Hepatocyte (in vitro differentiated cells): ENCODE results near the gene CPSF3. TPM values are rescaled to one million over a fixed set of nuclear protein-coding genes. Genes with fewer than 3 reads are reported as not detected.

ENCODE experiments used
- DNase-seq: peaks from one replicate; pipeline ENCODE4 v3.0.0-alpha.2; 2016; ENCODE audit warnings: low spot score
- H2AFZ ChIP-seq: fragments of 200-600 bp; sonication (generic); 2 replicates; pipeline ENCODE4 v1.6.0; 2016; ENCODE audit warnings: antibody characterized with exemption, mild to moderate bottlenecking
- H3K27ac ChIP-seq: fragments of 200-600 bp; sonication (generic); 2 replicates; pipeline ENCODE4 v1.5.1; 2016; ENCODE audit warnings: mild to moderate bottlenecking
- H3K27me3 ChIP-seq: fragments of 200-600 bp; sonication (generic); 2 replicates; pipeline ENCODE4 v1.6.1; 2016
- H3K36me3 ChIP-seq: fragments of 200-600 bp; sonication (generic); replicated peaks from 2 replicates; pipeline ENCODE4 v1.5.1; 2016; ENCODE audit warnings: low read depth; ENCODE audit not compliant: insufficient read depth
- H3K4me1 ChIP-seq: fragments of 200-600 bp; sonication (generic); 2 replicates; pipeline ENCODE4 v1.5.1; 2016; ENCODE audit warnings: mild to moderate bottlenecking, moderate library complexity; ENCODE audit not compliant: insufficient read depth
- H3K4me2 ChIP-seq: fragments of 200-600 bp; sonication (generic); 2 replicates; pipeline ENCODE4 v1.6.0; 2016
- H3K4me3 ChIP-seq: fragments of 200-600 bp; sonication (generic); 2 replicates; pipeline ENCODE4 v1.5.1; 2016; ENCODE audit warnings: mild to moderate bottlenecking
- H3K79me2 ChIP-seq: fragments of 200-600 bp; sonication (generic); 2 replicates; pipeline ENCODE4 v1.6.0; 2017; ENCODE audit warnings: mild to moderate bottlenecking
- H3K9me2 ChIP-seq: fragments of 200-600 bp; sonication (generic); replicated peaks from 2 replicates; pipeline ENCODE4 v1.6.0; 2017; ENCODE audit warnings: mild to moderate bottlenecking; ENCODE audit not compliant: insufficient read depth
- H3K9me3 ChIP-seq: fragments of 200-600 bp; sonication (generic); 2 replicates; pipeline ENCODE4 v1.5.1; 2016; ENCODE audit warnings: low read depth, mild to moderate bottlenecking
- H4K20me1 ChIP-seq: fragments of 200-600 bp; sonication (generic); 2 replicates; pipeline ENCODE4 v1.6.0; 2016; ENCODE audit warnings: mild to moderate bottlenecking; ENCODE audit not compliant: insufficient read depth, poor library complexity, severe bottlenecking
- EZH2 ChIP-seq: fragments of 200-600 bp; sonication (generic); IDR thresholded peaks from 2 replicates; pipeline ENCODE4 v1.6.1; 2016; ENCODE audit warnings: antibody characterized with exemption, mild to moderate bottlenecking, borderline replicate concordance
- EZH2phosphoT487 ChIP-seq: fragments of 200-600 bp; sonication (generic); IDR thresholded peaks from one replicate; pipeline ENCODE4 v1.6.1; 2018; ENCODE audit warnings: antibody characterized with exemption, mild to moderate bottlenecking, low read depth, moderate library complexity; ENCODE audit not compliant: unreplicated experiment, severe bottlenecking
- WGBS: methylation state at CpG from one replicate; pipeline ENCODE4 v1.1.6; 2016; ENCODE audit warnings: low lambda C conversion rate; ENCODE audit errors: missing lambda C conversion rate; 5-methylcytosine and 5-hydroxymethylcytosine counted together
- polyA plus RNA-seq: library from polyadenylated mRNA; unstranded; fragments of >200 nt; fragmentation: Nextera tagmentation; extraction: Ambion mirVana; gene quantifications from 2 replicates; pipeline ENCODE4 v1.2.1, GENCODE V29; 2016
- total RNA-seq: library from RNA; depleted of rRNA; stranded (reverse); fragments of >200 nt; gene quantifications from 2 replicates; pipeline ENCODE4 v1.2.3, GENCODE V29; 2014
- TF ChIP-seq, protein P1 (sequence below): fragments of 200-600 bp; sonication (generic); IDR thresholded peaks from 2 replicates; pipeline ENCODE4 v1.5.1; 2016; ENCODE audit warnings: antibody characterized with exemption, mild to moderate bottlenecking; ENCODE audit not compliant: poor library complexity

CPSF3 gene
- total and polyA plus RNA-seq, 2 experiments from 2014 or later = 23.9 to 38.7 TPM

DNA sequence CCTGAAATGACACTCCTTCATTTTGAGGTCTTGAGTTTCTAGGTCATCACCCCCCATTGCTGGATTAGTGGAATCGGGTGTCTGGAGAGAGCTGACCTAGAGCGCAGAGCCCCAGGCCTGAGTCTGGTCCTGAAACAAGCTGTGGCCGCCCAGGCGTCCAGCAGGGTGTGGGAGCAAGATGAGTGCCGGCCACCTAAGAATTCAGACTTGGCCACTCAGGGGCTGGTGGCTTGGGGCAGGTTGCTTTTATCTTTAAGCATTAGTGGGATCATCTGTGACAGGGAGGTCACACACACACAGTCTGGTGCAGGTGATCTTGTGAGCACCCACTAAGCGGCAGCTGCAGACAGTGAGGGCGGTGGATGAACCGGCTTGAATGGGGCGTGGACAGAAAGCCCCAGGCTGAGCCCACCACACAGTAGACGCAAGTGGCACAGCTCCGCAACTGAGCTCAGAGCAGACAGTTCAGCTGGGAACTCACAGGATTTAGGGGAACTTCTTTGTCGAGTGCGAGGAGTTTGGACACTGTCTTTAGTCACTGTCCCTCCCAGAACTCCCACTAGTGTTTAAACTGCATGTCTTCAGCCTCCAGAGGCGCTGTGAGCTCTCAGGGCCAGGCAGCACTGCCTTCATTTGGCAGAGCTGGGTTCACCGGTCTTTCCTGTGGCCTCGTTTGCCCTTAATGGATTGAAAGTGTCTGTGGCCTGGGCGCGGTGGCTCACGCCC is 21.6 kb upstream of the CPSF3 start:
- no peaks in the 10 kb centered on the region for H3K27me3 ChIP-seq
- H3K27ac ChIP-seq = no peak overlapping the region
- H3K4me3 ChIP-seq = no peak overlapping the region
- H3K79me2 ChIP-seq = no peaks in the 10 kb centered on the region
- WGBS = 95% methylated on average over 18 of the region's 19 CpGs
- H2AFZ ChIP-seq = no peak overlapping the region
- H3K9me3 ChIP-seq = no peaks in the 10 kb centered on the region
- no peak for DNase-seq
- no peaks in the 10 kb centered on the region for H3K9me2 ChIP-seq
- no peaks in the 10 kb centered on the region for H3K36me3 ChIP-seq
- H3K4me2 ChIP-seq = no peak overlapping the region
- H4K20me1 ChIP-seq = no peaks in the 10 kb centered on the region
- H3K4me1 ChIP-seq = no peaks in the 10 kb centered on the region
- no peak for TF ChIP-seq EZH2phosphoT487
- TF ChIP-seq, protein P1, sequence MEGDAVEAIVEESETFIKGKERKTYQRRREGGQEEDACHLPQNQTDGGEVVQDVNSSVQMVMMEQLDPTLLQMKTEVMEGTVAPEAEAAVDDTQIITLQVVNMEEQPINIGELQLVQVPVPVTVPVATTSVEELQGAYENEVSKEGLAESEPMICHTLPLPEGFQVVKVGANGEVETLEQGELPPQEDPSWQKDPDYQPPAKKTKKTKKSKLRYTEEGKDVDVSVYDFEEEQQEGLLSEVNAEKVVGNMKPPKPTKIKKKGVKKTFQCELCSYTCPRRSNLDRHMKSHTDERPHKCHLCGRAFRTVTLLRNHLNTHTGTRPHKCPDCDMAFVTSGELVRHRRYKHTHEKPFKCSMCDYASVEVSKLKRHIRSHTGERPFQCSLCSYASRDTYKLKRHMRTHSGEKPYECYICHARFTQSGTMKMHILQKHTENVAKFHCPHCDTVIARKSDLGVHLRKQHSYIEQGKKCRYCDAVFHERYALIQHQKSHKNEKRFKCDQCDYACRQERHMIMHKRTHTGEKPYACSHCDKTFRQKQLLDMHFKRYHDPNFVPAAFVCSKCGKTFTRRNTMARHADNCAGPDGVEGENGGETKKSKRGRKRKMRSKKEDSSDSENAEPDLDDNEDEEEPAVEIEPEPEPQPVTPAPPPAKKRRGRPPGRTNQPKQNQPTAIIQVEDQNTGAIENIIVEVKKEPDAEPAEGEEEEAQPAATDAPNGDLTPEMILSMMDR = no peak

DNA sequence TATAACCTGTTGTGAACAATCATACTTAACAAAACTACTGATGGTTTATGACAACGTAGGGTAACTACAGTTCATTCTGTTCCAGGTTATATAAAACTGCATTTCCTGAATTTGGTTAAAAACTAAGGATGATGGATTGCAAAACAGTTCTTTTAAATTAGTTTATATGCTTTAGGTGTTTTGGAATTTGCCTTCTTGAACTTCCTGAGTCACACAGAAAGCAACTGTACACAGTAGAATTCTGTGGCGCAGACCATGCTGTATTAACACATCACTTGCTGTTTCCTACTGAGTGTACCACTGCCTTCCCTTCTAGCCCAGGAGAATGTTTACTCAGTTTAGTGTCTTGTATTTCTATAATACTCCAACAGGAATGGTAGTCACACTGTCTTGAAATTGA is 19.5 kb upstream of the CPSF3 start:
- TF ChIP-seq EZH2 = no peak
- TF ChIP-seq, protein P1 = no peak
- Histone ChIP-seq H3K4me2 (no peak overlapping the region), H3K4me3 (no peak overlapping the region), H3K9me3 (no peaks in the 10 kb centered on the region), H3K27ac (no peak overlapping the region), H3K4me1 (no peaks in the 10 kb centered on the region), H2AFZ (no peak overlapping the region), H4K20me1 (no peaks in the 10 kb centered on the region), H3K27me3 (no peaks in the 10 kb centered on the region), H3K9me2 (no peaks in the 10 kb centered on the region), H3K36me3 (no peaks in the 10 kb centered on the region), H3K79me2 (no peaks in the 10 kb centered on the region)
- no peak for DNase-seq
- WGBS = 81% methylated on average over 2 of the region's 2 CpGs

DNA sequence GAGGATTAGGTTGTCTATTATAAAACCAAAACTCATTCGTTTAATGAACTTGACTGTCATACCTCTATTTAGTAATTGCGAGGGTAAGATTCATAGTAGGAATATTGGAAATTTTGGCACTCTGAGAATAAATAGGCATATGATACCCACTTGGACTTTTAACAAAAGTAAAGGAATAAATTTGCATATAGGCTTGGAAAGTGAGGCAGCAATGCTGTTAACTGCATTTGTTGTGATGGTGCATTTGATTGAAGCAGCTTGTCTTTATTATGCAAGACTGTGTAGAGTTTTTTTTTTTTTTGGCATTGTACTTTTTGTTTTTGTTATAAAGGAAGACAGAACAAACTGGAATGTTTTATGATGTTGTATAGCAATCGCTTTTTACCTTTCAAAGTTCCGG is 19.0 kb upstream of the CPSF3 start:
- WGBS = 80% methylated on average over 4 of the region's 4 CpGs
- no peak overlapping the region for H3K4me3 ChIP-seq

More for the DNA sequence above, 19.0 kb upstream of the CPSF3 start:
- Histone ChIP-seq H3K4me1 (no peaks in the 10 kb centered on the region), H3K27me3 (no peaks in the 10 kb centered on the region), H3K27ac (no peak overlapping the region), H3K9me3 (no peaks in the 10 kb centered on the region), H4K20me1 (no peaks in the 10 kb centered on the region), H3K9me2 (no peaks in the 10 kb centered on the region), H3K36me3 (no peaks in the 10 kb centered on the region), H2AFZ (no peak overlapping the region), H3K79me2 (no peaks in the 10 kb centered on the region), H3K4me2 (no peak overlapping the region)
- TF ChIP-seq EZH2phosphoT487 (no peak), EZH2 (no peak)
- TF ChIP-seq, protein P1 = no peak
- no peak for DNase-seq
